HepG2 (cell line): ENCODE data around the gene JPH4. TPM values are rescaled to one million over a fixed set of nuclear protein-coding genes. Genes with fewer than 3 reads are reported as not detected.

Experiments used
- ATF7 ChIP-seq, 2 experiments: fragments of 450-650 bp in 1 of 2; sonication (generic) in 1 of 2; formaldehyde crosslinking in 1 of 2; IDR thresholded peaks; 2 replicates each; pipeline versions ENCODE4 v1.4.0 to v1.6.1; 2016 to 2020; ENCODE audit warnings: antibody characterized with exemption in 1 of 2, mild to moderate bottlenecking in 1 of 2, missing genetic modification reagents in 1 of 2
- ATM ChIP-seq: fragments of 450-650 bp; IDR thresholded peaks from 2 replicates; pipeline ENCODE4 v1.7.1; 2017; ENCODE audit warnings: mild to moderate bottlenecking, borderline replicate concordance
- BRD4 ChIP-seq: sonication (generic); formaldehyde crosslinking; IDR thresholded peaks from 2 replicates; pipeline ENCODE4 v1.4.0; 2020; ENCODE audit warnings: missing genetic modification reagents
- CBX2 ChIP-seq, 2 experiments: fragments of 200-600 bp in 1 of 2; sonication (generic); formaldehyde crosslinking in 1 of 2; IDR thresholded peaks; 2 replicates each; pipeline versions ENCODE4 v1.7.0 to v1.8.1; 2018 to 2022; ENCODE audit warnings: low read depth in 2 of 2, low read length in 1 of 2, mild to moderate bottlenecking in 1 of 2, missing genetic modification reagents in 1 of 2
- EHMT2 ChIP-seq: fragments of 200-600 bp; sonication (generic); IDR thresholded peaks from 2 replicates; pipeline ENCODE4 v1.7.0; 2017; ENCODE audit warnings: antibody characterized with exemption, low read depth, low read length, borderline replicate concordance
- ELF4 ChIP-seq: sonication (generic); formaldehyde crosslinking; IDR thresholded peaks from 2 replicates; pipeline ENCODE4 v1.5.0; 2020; ENCODE audit warnings: missing genetic modification reagents, mild to moderate bottlenecking, moderate library complexity, borderline replicate concordance
- ESRRA ChIP-seq: sonication (generic); formaldehyde crosslinking; IDR thresholded peaks from 2 replicates; pipeline ENCODE4 v1.5.1; 2020; ENCODE audit warnings: mild to moderate bottlenecking, low read depth, missing genetic modification reagents
- GTF2F1 ChIP-seq: fragments of 150-350 bp; IDR thresholded peaks from 2 replicates; pipeline ENCODE4 v1.6.1; 2014; ENCODE audit warnings: low read length
- HDAC1 ChIP-seq: sonication (generic); formaldehyde crosslinking; IDR thresholded peaks from 2 replicates; pipeline ENCODE4 v1.5.1; 2020; ENCODE audit warnings: mild to moderate bottlenecking, missing genetic modification reagents
- IKZF1 ChIP-seq: fragments of 450-650 bp; IDR thresholded peaks from 2 replicates; pipeline ENCODE4 v1.7.1; 2016
- MATR3 ChIP-seq: sonication (generic); formaldehyde crosslinking; IDR thresholded peaks from 2 replicates; pipeline ENCODE4 v1.4.0; 2020; ENCODE audit warnings: missing genetic modification reagents
- MIXL1 ChIP-seq: IDR thresholded peaks from 2 replicates; pipeline ENCODE4 v1.6.1; 2016
- NAIF1 ChIP-seq: sonication (generic); formaldehyde crosslinking; IDR thresholded peaks from 2 replicates; pipeline ENCODE4 v1.5.0; 2020; ENCODE audit warnings: mild to moderate bottlenecking, missing genetic modification reagents, borderline replicate concordance
- NFATC3 ChIP-seq: sonication (generic); formaldehyde crosslinking; IDR thresholded peaks from 2 replicates; pipeline ENCODE4 v1.5.1; 2020; ENCODE audit warnings: mild to moderate bottlenecking, missing genetic modification reagents
- NFYB ChIP-seq: sonication (generic); formaldehyde crosslinking; IDR thresholded peaks from 2 replicates; pipeline ENCODE4 v1.4.0; 2020; ENCODE audit warnings: missing genetic modification reagents
- NFYC ChIP-seq: IDR thresholded peaks from 2 replicates; pipeline ENCODE4 v1.6.1; 2016; ENCODE audit warnings: missing genetic modification reagents, missing compliant biosample characterization
- NR1H2 ChIP-seq: sonication (generic); formaldehyde crosslinking; IDR thresholded peaks from 2 replicates; pipeline ENCODE4 v1.8.1; 2022; ENCODE audit warnings: low read depth, missing genetic modification reagents, borderline replicate concordance
- RXRA ChIP-seq: sonication (generic); formaldehyde crosslinking; IDR thresholded peaks from 2 replicates; pipeline ENCODE4 v1.5.1; 2020; ENCODE audit warnings: missing genetic modification reagents
- SALL1 ChIP-seq: sonication (generic); formaldehyde crosslinking; IDR thresholded peaks from 2 replicates; pipeline ENCODE4 v1.8.0; 2022; ENCODE audit warnings: mild to moderate bottlenecking, missing genetic modification reagents
- SPEN ChIP-seq: sonication (generic); formaldehyde crosslinking; IDR thresholded peaks from 2 replicates; pipeline ENCODE4 v1.5.1; 2020; ENCODE audit warnings: low read depth, mild to moderate bottlenecking, missing genetic modification reagents
- SYNCRIP ChIP-seq: fragments of 200-400 bp; formaldehyde crosslinking; IDR thresholded peaks from 2 replicates; pipeline ENCODE4 v1.6.1; 2018; ENCODE audit warnings: mild to moderate bottlenecking, low read depth, low read length; ENCODE audit not compliant: insufficient read depth
- TP53 ChIP-seq: sonication (generic); formaldehyde crosslinking; conservative IDR thresholded peaks from 2 replicates; pipeline ENCODE4 v1.4.0; 2020; ENCODE audit warnings: missing genetic modification reagents
- XBP1 ChIP-seq: sonication (generic); formaldehyde crosslinking; IDR thresholded peaks from 2 replicates; pipeline ENCODE4 v1.5.0; 2020; ENCODE audit warnings: missing genetic modification reagents
- ZBTB38 ChIP-seq: sonication (generic); formaldehyde crosslinking; IDR thresholded peaks from 2 replicates; pipeline ENCODE4 v1.5.1; 2020; ENCODE audit warnings: mild to moderate bottlenecking, missing genetic modification reagents
- ZC3H4 ChIP-seq: sonication (generic); formaldehyde crosslinking; IDR thresholded peaks from 2 replicates; pipeline ENCODE4 v1.4.0; 2020; ENCODE audit warnings: missing genetic modification reagents, borderline replicate concordance
- ZNF556 ChIP-seq: sonication (generic); formaldehyde crosslinking; IDR thresholded peaks from 2 replicates; pipeline ENCODE4 v1.4.0; 2020; ENCODE audit warnings: mild to moderate bottlenecking, missing genetic modification reagents, borderline replicate concordance
- ZNF605 ChIP-seq: sonication (generic); formaldehyde crosslinking; IDR thresholded peaks from 2 replicates; pipeline ENCODE4 v1.8.0; 2022; ENCODE audit warnings: mild to moderate bottlenecking, missing genetic modification reagents
- ZNF670 ChIP-seq: sonication (generic); formaldehyde crosslinking; IDR thresholded peaks from 2 replicates; pipeline ENCODE4 v1.8.0; 2022; ENCODE audit warnings: mild to moderate bottlenecking, missing genetic modification reagents, borderline replicate concordance
- polyA plus RNA-seq, 8 experiments: library from polyadenylated mRNA; depleted of rRNA in 3 of 8; stranded (reverse) in 7 of 8; unstranded in 1 of 8; fragments of >200 nt; fragmentation: Illumina TruSeq in 4 of 8; extraction: Trizol in 4 of 8; gene quantifications; 2 replicates each; pipeline versions ENCODE4 v1.2.1 to v1.2.3, GENCODE V29; 2011 to 2016; ENCODE audit warnings: low read depth in 4 of 8, missing spikeins in 1 of 8, mixed read lengths in 1 of 8; ENCODE audit not compliant: insufficient read depth in 1 of 8
- total RNA-seq, 5 experiments: library from RNA; depleted of rRNA; stranded (reverse); fragments of >200 nt; fragmentation: Illumina TruSeq; extraction: Trizol; gene quantifications; 2 replicates each; pipeline ENCODE4 v1.2.3, GENCODE V29; 2016; ENCODE audit warnings: low read depth in 1 of 5
- TF ChIP-seq, protein P1 (sequence below): sonication (generic); formaldehyde crosslinking; IDR thresholded peaks from 2 replicates; pipeline ENCODE4 v1.4.0; 2020; ENCODE audit warnings: mild to moderate bottlenecking, missing genetic modification reagents
- TF ChIP-seq, protein P2 (sequence below): sonication (generic); formaldehyde crosslinking; IDR thresholded peaks from 2 replicates; pipeline ENCODE4 v1.4.0; 2020; ENCODE audit warnings: missing genetic modification reagents
- TF ChIP-seq, protein P3 (sequence below): sonication (generic); formaldehyde crosslinking; IDR thresholded peaks from 2 replicates; pipeline ENCODE4 v1.5.0; 2020; ENCODE audit warnings: mild to moderate bottlenecking, missing genetic modification reagents, borderline replicate concordance

The JPH4 gene
- total and polyA plus RNA-seq, 2 of the 13 experiments (the other 11 are each of a cell fraction or from before 2014, with no cell fraction given), result 0.08 to 0.22 TPM

GRCh38 chr14:23559926-23560520 lies 18.6 kb downstream of the JPH4 start (continued):
- no peak for TF ChIP-seq XBP1 (CRISPR knock-in tag)
- no peak for TF ChIP-seq NR1H2 (CRISPR knock-in tag)
- TF ChIP-seq ZC3H4 (CRISPR knock-in tag), result no peak
- TF ChIP-seq NFYC (CRISPR knock-in tag), result no peak
- TF ChIP-seq TP53 (CRISPR knock-in tag), result no peak
- TF ChIP-seq, protein P1, sequence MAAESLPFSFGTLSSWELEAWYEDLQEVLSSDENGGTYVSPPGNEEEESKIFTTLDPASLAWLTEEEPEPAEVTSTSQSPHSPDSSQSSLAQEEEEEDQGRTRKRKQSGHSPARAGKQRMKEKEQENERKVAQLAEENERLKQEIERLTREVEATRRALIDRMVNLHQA (CRISPR knock-in tag), result no peak
- TF ChIP-seq MIXL1 (CRISPR knock-in tag), result no peak
- no peak for TF ChIP-seq ZNF605 (CRISPR knock-in tag)
- no peak for TF ChIP-seq NAIF1
- peak; percentile 20; the same call in 1 of the 2 replicates for TF ChIP-seq SPEN (CRISPR knock-in tag)
- TF ChIP-seq RXRA (CRISPR knock-in tag), result no peak
- no peak for TF ChIP-seq ESRRA (CRISPR knock-in tag)
- TF ChIP-seq NFYB (CRISPR knock-in tag), result no peak
- peak; percentile 50; the same call in 1 of the 2 replicates for TF ChIP-seq BRD4 (CRISPR knock-in tag)
- TF ChIP-seq, protein P2, sequence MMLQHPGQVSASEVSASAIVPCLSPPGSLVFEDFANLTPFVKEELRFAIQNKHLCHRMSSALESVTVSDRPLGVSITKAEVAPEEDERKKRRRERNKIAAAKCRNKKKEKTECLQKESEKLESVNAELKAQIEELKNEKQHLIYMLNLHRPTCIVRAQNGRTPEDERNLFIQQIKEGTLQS (CRISPR knock-in tag), result no peak
- TF ChIP-seq HDAC1 (CRISPR knock-in tag), result peak; percentile 34; the same call in 1 of the 2 replicates
- 0 out of 2 replicates have a peak, but pooled peaks have one; percentile 3 for TF ChIP-seq ZBTB38
- no peak for TF ChIP-seq ATM
- no peak for TF ChIP-seq ZNF556
- TF ChIP-seq MATR3 (CRISPR knock-in tag), result no peak
- TF ChIP-seq, protein P3, sequence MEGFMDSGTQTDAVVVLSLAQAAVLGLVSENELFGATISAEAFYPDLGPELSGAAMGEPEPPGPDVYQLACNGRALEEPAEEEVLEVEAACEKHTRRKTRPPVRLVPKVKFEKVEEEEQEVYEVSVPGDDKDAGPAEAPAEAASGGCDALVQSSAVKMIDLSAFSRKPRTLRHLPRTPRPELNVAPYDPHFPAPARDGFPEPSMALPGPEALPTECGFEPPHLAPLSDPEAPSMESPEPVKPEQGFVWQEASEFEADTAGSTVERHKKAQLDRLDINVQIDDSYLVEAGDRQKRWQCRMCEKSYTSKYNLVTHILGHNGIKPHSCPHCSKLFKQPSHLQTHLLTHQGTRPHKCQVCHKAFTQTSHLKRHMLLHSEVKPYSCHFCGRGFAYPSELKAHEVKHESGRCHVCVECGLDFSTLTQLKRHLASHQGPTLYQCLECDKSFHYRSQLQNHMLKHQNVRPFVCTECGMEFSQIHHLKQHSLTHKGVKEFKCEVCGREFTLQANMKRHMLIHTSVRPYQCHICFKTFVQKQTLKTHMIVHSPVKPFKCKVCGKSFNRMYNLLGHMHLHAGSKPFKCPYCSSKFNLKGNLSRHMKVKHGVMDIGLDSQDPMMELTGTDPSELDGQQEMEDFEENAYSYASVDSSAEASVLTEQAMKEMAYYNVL (CRISPR knock-in tag), result no peak
- TF ChIP-seq CBX2 (IDR thresholded peaks at IDR 0.05; ENCODE audit: low read depth, low read length), result no peak
- TF ChIP-seq CBX2 (CRISPR knock-in tag; IDR thresholded peaks at IDR 0.05; ENCODE audit: low read depth), result no peak
- TF ChIP-seq IKZF1, result no peak
- no peak for TF ChIP-seq GTF2F1
- TF ChIP-seq SYNCRIP, result no peak
- TF ChIP-seq ELF4 (CRISPR knock-in tag), result no peak
- peak; percentile 81 for TF ChIP-seq ATF7 (IDR thresholded peaks at IDR 0.05)
- no peak for TF ChIP-seq ATF7 (CRISPR knock-in tag; IDR thresholded peaks at IDR 0.05)
- TF ChIP-seq NFATC3 (CRISPR knock-in tag), result no peak
- TF ChIP-seq SALL1 (CRISPR knock-in tag), result no peak
- no peak for TF ChIP-seq EHMT2
- no peak; the same call in 1 of the 2 replicates for TF ChIP-seq ZNF670 (CRISPR knock-in tag)
